Measurements from ENCODE around the gene LGR6.

- no peak for TF ChIP-seq SUZ12 (IDR thresholded peaks at IDR 0.05; ENCODE audit: extremely low read depth, insufficient read depth, insufficient read length)
- TF ChIP-seq ZNF274 (IDR thresholded peaks at IDR 0.05; ENCODE audit: low read depth, low read length), result no peak
- TF ChIP-seq YY1 (IDR thresholded peaks at IDR 0.05; ENCODE audit: insufficient read depth, insufficient read length), result peak; percentile 97
These were observed 155.1 kb downstream of the LGR6 start, which contains the start of gene PPP1R12B for GRCh38 chr1:202348509-202349205.

Measured in NT2/D1 (cell line).